H9 (cell line): ENCODE results near the gene FZD10. TPM values are rescaled to one million over a fixed set of nuclear protein-coding genes. Genes with fewer than 3 reads are reported as not detected.

ENCODE experiments used
- DNase-seq: peaks from one replicate; pipeline ENCODE4 v3.0.0-alpha.2; 2017
- H2AFZ ChIP-seq: one replicate; pipeline ENCODE4 v1.6.1; 2013; ENCODE audit warnings: mild to moderate bottlenecking, low read length, control low read depth, moderate library complexity
- H2AK5ac ChIP-seq: 2 replicates; pipeline ENCODE4 v1.6.1; 2013; ENCODE audit warnings: low read length, control low read depth, mixed read lengths; ENCODE audit not compliant: insufficient read length
- H2BK120ac ChIP-seq: one replicate; pipeline ENCODE4 v1.6.1; 2013; ENCODE audit warnings: low read depth, mild to moderate bottlenecking, low read length, control low read depth, inconsistent platforms; ENCODE audit not compliant: poor library complexity, severe bottlenecking
- H2BK12ac ChIP-seq: 2 replicates; pipeline ENCODE4 v1.6.1; 2013; ENCODE audit warnings: low read length, control low read depth, mixed read lengths, low read depth; ENCODE audit not compliant: insufficient read length
- H2BK15ac ChIP-seq: 2 replicates; pipeline ENCODE4 v1.6.1; 2013; ENCODE audit warnings: low read depth, low read length, control low read depth
- H2BK20ac ChIP-seq: one replicate; pipeline ENCODE4 v1.6.1; 2013; ENCODE audit warnings: low read depth, mild to moderate bottlenecking, low read length, control low read depth, inconsistent platforms; ENCODE audit not compliant: poor library complexity, severe bottlenecking
- H2BK5ac ChIP-seq: 2 replicates; pipeline ENCODE4 v1.6.1; 2013; ENCODE audit warnings: low read length, control low read depth, mixed read lengths; ENCODE audit not compliant: insufficient read length
- H3K14ac ChIP-seq: 2 replicates; pipeline ENCODE4 v1.6.1; 2013; ENCODE audit warnings: low read length, control low read depth; ENCODE audit not compliant: insufficient read depth
- H3K18ac ChIP-seq: 2 replicates; pipeline ENCODE4 v1.6.1; 2013; ENCODE audit warnings: low read depth, mild to moderate bottlenecking, mixed read lengths, low read length, control low read depth; ENCODE audit not compliant: insufficient read length
- H3K23ac ChIP-seq: 2 replicates; pipeline ENCODE4 v1.6.1; 2013; ENCODE audit warnings: low read length, control low read depth, mixed read lengths, low read depth; ENCODE audit not compliant: insufficient read length
- H3K23me2 ChIP-seq: 2 replicates; pipeline ENCODE4 v1.6.1; 2013; ENCODE audit warnings: low read depth, mild to moderate bottlenecking, mixed read lengths, low read length, control low read depth; ENCODE audit not compliant: insufficient read length, poor library complexity, severe bottlenecking
- H3K27ac ChIP-seq: 2 replicates; pipeline ENCODE4 v1.5.1; 2013; ENCODE audit warnings: low read length, control low read depth, mixed read lengths, low read depth; ENCODE audit not compliant: insufficient read length
- H3K27me3 ChIP-seq: 2 replicates; pipeline ENCODE4 v1.6.1; 2013; ENCODE audit warnings: low read length, control low read depth, inconsistent platforms; ENCODE audit not compliant: insufficient read depth
- H3K4ac ChIP-seq: 2 replicates; pipeline ENCODE4 v1.6.1; 2013; ENCODE audit warnings: low read depth, mild to moderate bottlenecking, control low read depth, inconsistent platforms, low read length, moderate library complexity
- H3K4me1 ChIP-seq: 2 replicates; pipeline ENCODE4 v1.6.1; 2013; ENCODE audit warnings: low read length, control low read depth, inconsistent platforms; ENCODE audit not compliant: insufficient read depth
- H3K4me2 ChIP-seq: 2 replicates; pipeline ENCODE4 v1.6.1; 2013; ENCODE audit warnings: low read length, control low read depth, mixed read lengths; ENCODE audit not compliant: insufficient read length, insufficient read depth
- H3K56ac ChIP-seq: 2 replicates; pipeline ENCODE4 v1.6.1; 2013; ENCODE audit warnings: low read depth, mild to moderate bottlenecking, mixed read lengths, low read length, control low read depth; ENCODE audit not compliant: insufficient read length
- H3K79me1 ChIP-seq: 2 replicates; pipeline ENCODE4 v1.6.1; 2013; ENCODE audit warnings: low read depth, mild to moderate bottlenecking, moderate library complexity, low read length, control low read depth, inconsistent platforms; ENCODE audit not compliant: insufficient read depth, poor library complexity, severe bottlenecking
- H3K79me2 ChIP-seq: 2 replicates; pipeline ENCODE4 v1.6.1; 2013; ENCODE audit warnings: low read length, control low read depth, inconsistent platforms; ENCODE audit not compliant: insufficient read depth
- H3K9ac ChIP-seq: 2 replicates; pipeline ENCODE4 v1.6.1; 2013; ENCODE audit warnings: low read length, control low read depth, mixed read lengths; ENCODE audit not compliant: insufficient read length; ENCODE audit errors: extremely low read depth
- H3K9me3 ChIP-seq: one replicate; pipeline ENCODE4 v1.6.1; 2013; ENCODE audit warnings: low read depth, low read length, inconsistent platforms; ENCODE audit not compliant: control insufficient read depth
- H3T11ph ChIP-seq: one replicate; pipeline ENCODE4 v1.6.1; 2013; ENCODE audit warnings: mild to moderate bottlenecking, low read length, control low read depth, inconsistent platforms
- H4K20me1 ChIP-seq: one replicate; pipeline ENCODE4 v1.6.1; 2013; ENCODE audit not compliant: control insufficient read depth, insufficient read length, insufficient read depth
- H4K5ac ChIP-seq: 2 replicates; pipeline ENCODE4 v1.6.1; 2013; ENCODE audit warnings: low read depth, mild to moderate bottlenecking, mixed read lengths, low read length, control low read depth; ENCODE audit not compliant: insufficient read length
- H4K8ac ChIP-seq: replicated peaks from 2 replicates; pipeline ENCODE4 v1.6.1; 2013; ENCODE audit warnings: low read length, control low read depth, mixed read lengths, low read depth; ENCODE audit not compliant: insufficient read length
- H4K91ac ChIP-seq: 2 replicates; pipeline ENCODE4 v1.6.1; 2013; ENCODE audit warnings: low read depth, mild to moderate bottlenecking, moderate library complexity, mixed read lengths, low read length, control low read depth; ENCODE audit not compliant: insufficient read length
- H3K27ac Mint-ChIP-seq, 3 experiments: 2 replicates in 2 of 3; 3 replicates in 1 of 3; pipeline ENCODE4 v1.8.0; 2020 to 2021; ENCODE audit warnings: mixed read lengths in 3 of 3, mild to moderate bottlenecking in 1 of 3, moderate library complexity in 1 of 3
- H3K27me3 Mint-ChIP-seq: 2 replicates; pipeline ENCODE4 v1.8.0; 2021; ENCODE audit warnings: low read depth, mild to moderate bottlenecking, moderate library complexity, mixed read lengths
- H3K36me3 Mint-ChIP-seq, 3 experiments: 2 replicates in 2 of 3; 3 replicates in 1 of 3; pipeline ENCODE4 v1.8.0; 2020 to 2021; ENCODE audit warnings: low read depth in 3 of 3, mixed read lengths in 3 of 3; ENCODE audit not compliant: insufficient read depth in 1 of 3
- H3K4me1 Mint-ChIP-seq, 2 experiments: 2 replicates each; pipeline ENCODE4 v1.8.0; 2020; ENCODE audit warnings: mixed read lengths in 2 of 2
- H3K4me3 Mint-ChIP-seq, 2 experiments: 2 replicates in 1 of 2; 3 replicates in 1 of 2; pipeline ENCODE4 v1.8.0; 2020 to 2021; ENCODE audit warnings: mild to moderate bottlenecking in 2 of 2, mixed read lengths in 2 of 2, moderate library complexity in 1 of 2
- H3K9me3 Mint-ChIP-seq, 2 experiments: 2 replicates in 1 of 2; 3 replicates in 1 of 2; pipeline ENCODE4 v1.8.0; 2020; ENCODE audit warnings: mild to moderate bottlenecking in 2 of 2, mixed read lengths in 2 of 2, moderate library complexity in 1 of 2
- CTCF ChIP-seq: fragments of 200-600 bp; sonication (generic); conservative IDR thresholded peaks from 3 replicates; pipeline ENCODE4 v1.8.0; 2021; ENCODE audit warnings: antibody characterized with exemption, mild to moderate bottlenecking
- WGBS: extraction: QIAGEN DNeasy Blood & Tissue Kit; methylation state at CpG from one replicate; pipeline ENCODE4 v1.1.7; 2013; ENCODE audit warnings: missing lambda C conversion rate, low lambda C conversion rate, mixed read lengths; ENCODE audit not compliant: insufficient read length; ENCODE audit errors: extremely low coverage; 5-methylcytosine and 5-hydroxymethylcytosine counted together
- total RNA-seq: library from RNA; stranded (reverse); gene quantifications from 2 replicates; pipeline ENCODE4 v1.2.1, GENCODE V29; 2021

FZD10 gene
- total RNA-seq, 1 experiment from 2014 or later = 1.0 TPM

- peaks cover 100% of the 10 kb centered on the region for H3K27me3 Mint-ChIP-seq
- H3K18ac ChIP-seq = no peak overlapping the region
These were observed 19.5 kb upstream of the FZD10 start for GRCh38 chr12:130142736-130143135.

More at GRCh38 chr12:130142736-130143135, 19.5 kb upstream of the FZD10 start:
- Mint-ChIP-seq H3K9me3 (no peaks in the 10 kb centered on the region; a peak in 1 of 5 replicates), H3K36me3 (no peaks in the 10 kb centered on the region), H3K4me1 (peaks cover 2 to 7% of the 10 kb centered on the region in 2 experiments), H3K4me3 (no peak overlapping the region), H3K27ac (no peak overlapping the region)
- Histone ChIP-seq H2BK12ac (no peak overlapping the region), H3K14ac (no peak overlapping the region), H3T11ph (no peak overlapping the region), H3K27ac (no peak overlapping the region), H3K27me3 (no peaks in the 10 kb centered on the region; the same call in 1 of the 2 replicates), H3K9ac (no peak overlapping the region), H3K23ac (no peak overlapping the region), H2AK5ac (no peak overlapping the region), H2AFZ (no peak overlapping the region), H2BK20ac (no peak overlapping the region), H2BK5ac (no peak overlapping the region), H3K79me1 (no peaks in the 10 kb centered on the region), H3K4me1 (no peaks in the 10 kb centered on the region), H4K8ac (no peak overlapping the region), H2BK120ac (no peak overlapping the region), H3K4me2 (no peak overlapping the region), H3K23me2 (no peaks in the 10 kb centered on the region), H2BK15ac (no peak overlapping the region), H4K5ac (no peak overlapping the region), H3K9me3 (no peaks in the 10 kb centered on the region), H3K56ac (no peak overlapping the region), H4K20me1 (no peaks in the 10 kb centered on the region), H4K91ac (no peak overlapping the region), H3K4ac (no peak overlapping the region), H3K79me2 (no peaks in the 10 kb centered on the region)
- TF ChIP-seq CTCF = no peak
- DNase-seq = no peak
- WGBS = no CpG with 5 or more reads among the region's 14 CpGs
